NCI-H1694 treated with DMSO at 0.1 percent for 48 hours (cell line): Measurements from ENCODE around the gene ARL11.

ENCODE experiments used
- DNase-seq: peaks from one replicate; lab custom pipeline; 2025; lab: John Stamatoyannopoulos, UW

Gene ARL11

GRCh38 chr13:49649244-49649962, 21.1 kb downstream of the ARL11 start:
- DNase-seq: no peak

GRCh38 chr13:49649963-49650312, 21.6 kb downstream of the ARL11 start:
- no peak for DNase-seq

- DNase-seq: no peak
Observed at GRCh38 chr13:49651570-49652354, 23.5 kb downstream of the ARL11 start.

- DNase-seq: peak; percentile 15
Observed at GRCh38 chr13:49652355-49653305, 24.3 kb downstream of the ARL11 start.

- DNase-seq: no peak
Observed at GRCh38 chr13:49653478-49653877, 25.2 kb downstream of the ARL11 start.

GRCh38 chr13:49654011-49654410, 25.7 kb downstream of the ARL11 start:
- no peak for DNase-seq

GRCh38 chr13:49655906-49656305, 27.6 kb downstream of the ARL11 start:
- no peak for DNase-seq

GRCh38 chr13:49657241-49657641, 28.9 kb downstream of the ARL11 start:
- DNase-seq: no peak

- DNase-seq: no peak
Observed at GRCh38 chr13:49664606-49665005, 36.3 kb downstream of the ARL11 start.

GRCh38 chr13:49667773-49668172, 39.5 kb downstream of the ARL11 start:
- no peak for DNase-seq

- peak; percentile 48 for DNase-seq
Observed at GRCh38 chr13:49669735-49670309, 41.5 kb downstream of the ARL11 start.

- DNase-seq: no peak
Observed at GRCh38 chr13:49670828-49671227, 42.5 kb downstream of the ARL11 start.

- DNase-seq: no peak
Observed at GRCh38 chr13:49676581-49677298, 48.4 kb downstream of the ARL11 start.

- DNase-seq: no peak
Observed at GRCh38 chr13:49678191-49678914, 50.0 kb downstream of the ARL11 start.

GRCh38 chr13:49679246-49679645, 50.9 kb downstream of the ARL11 start:
- DNase-seq: no peak

- no peak for DNase-seq
Observed at GRCh38 chr13:49681842-49682435, 53.6 kb downstream of the ARL11 start.
